SIG-M5 (cell line): ENCODE results near the gene FKBP8.
"Not testable (repeated sequence)": the region's sequence is repeated elsewhere in the genome, so short reads cannot be mapped to it uniquely, and the experiment has no call there.

Source experiments
- DNase-seq: peaks from one replicate; lab custom pipeline; 2025; lab: John Stamatoyannopoulos, UW

Gene FKBP8

GRCh38 chr19:18558604-18559003, 15.2 kb upstream of the FKBP8 start:
- no peak for DNase-seq

DNA sequence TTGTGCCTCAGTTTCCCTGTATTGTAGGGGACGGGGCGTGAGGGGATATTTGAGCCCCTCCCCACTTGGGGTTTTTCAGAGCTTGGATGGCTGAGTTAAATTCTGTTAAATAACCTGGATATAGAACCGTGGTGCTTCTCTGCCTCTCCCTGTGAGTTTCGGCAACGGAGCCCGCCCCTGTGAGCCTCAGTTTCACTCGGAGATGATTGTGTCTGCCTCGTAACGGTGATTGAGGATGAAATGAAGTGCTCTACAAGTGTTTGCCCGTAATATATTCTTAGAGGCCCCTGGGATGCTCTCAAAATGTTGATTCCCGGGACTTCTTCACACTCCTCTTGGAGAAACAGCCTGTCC, 14.8 kb upstream of the FKBP8 start:
- DNase-seq, result no peak

- peak; percentile 95 for DNase-seq
Measured at GRCh38 chr19:18557411-18558201, 14.2 kb upstream of the FKBP8 start, which contains the start of gene KXD1. Gene KXD1, plus strand, starts transcription at chr19:18557870. Its CDS starts 4,187 bp downstream, at chr19:18562057.

GRCh38 chr19:18551631-18552030, 8.3 kb upstream of the FKBP8 start:
- no peak for DNase-seq

- DNase-seq, result peak; percentile 51
Measured at GRCh38 chr19:18543814-18544475, 572 bp upstream of the FKBP8 start.

GRCh38 chr19:18541992-18542940, 1.1 kb downstream of the FKBP8 start:
- no peak for DNase-seq

DNA sequence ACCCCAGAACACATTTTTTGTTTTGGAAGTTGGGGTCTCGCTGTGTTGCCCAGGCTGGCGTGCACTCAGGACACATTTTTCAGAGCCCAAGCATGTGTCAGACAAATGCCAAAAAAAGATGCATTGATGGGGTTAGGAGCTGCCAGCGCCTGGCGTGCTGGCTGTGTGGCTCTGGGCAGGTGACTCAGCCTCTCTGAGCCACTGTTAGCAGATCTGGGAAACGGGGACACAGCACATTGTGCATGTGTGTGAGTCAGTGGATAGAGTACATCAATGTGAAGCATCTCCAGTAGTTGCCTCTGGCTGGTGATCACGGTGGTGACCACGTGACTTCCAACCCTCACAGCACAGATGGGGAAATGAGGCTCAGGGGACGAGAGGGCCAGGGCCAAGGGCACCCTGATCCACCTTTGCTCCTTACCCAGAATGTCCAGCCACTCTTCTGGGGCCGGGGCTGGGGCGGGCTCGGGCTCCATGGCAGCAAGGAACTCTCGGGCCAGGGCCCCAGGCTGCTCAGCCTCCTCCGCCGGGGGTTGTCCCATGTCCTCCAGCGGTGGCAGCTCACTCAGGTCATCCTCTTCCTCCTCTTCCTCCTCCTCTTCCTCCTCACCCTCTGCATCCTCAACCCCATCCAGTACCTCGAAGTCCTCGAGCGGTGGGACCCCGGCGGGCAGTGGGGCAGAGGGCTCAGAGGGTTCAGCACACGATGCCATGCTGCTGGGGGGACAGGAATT, 1.9 kb downstream of the FKBP8 start:
- DNase-seq, result no peak

GRCh38 chr19:18540200-18540599, 3.2 kb downstream of the FKBP8 start:
- DNase-seq, result not testable (repeated sequence)

DNA sequence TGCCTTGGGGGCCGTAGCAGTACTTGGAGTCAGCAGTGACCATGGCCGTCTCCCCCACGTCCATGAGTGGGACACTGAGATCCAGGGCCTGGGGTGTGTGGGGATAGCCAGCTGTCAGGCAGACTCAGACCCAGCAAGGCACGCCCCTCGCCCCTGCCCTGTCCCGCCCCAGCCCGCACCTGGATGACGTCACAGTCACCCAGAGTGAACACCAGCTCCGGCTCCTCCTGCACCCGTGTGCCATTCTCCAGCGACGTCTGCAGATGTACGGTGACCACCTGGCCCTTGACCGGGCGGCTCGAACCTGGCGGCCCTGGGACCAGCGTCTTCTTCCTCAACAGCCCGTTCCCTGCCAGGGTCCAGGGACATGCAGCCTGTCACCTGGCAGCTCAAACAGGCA, 4.0 kb downstream of the FKBP8 start:
- no peak for DNase-seq

- DNase-seq, result no peak
Measured at GRCh38 chr19:18538115-18538514, 5.3 kb downstream of the FKBP8 start.

GRCh38 chr19:18537431-18537830, 5.9 kb downstream of the FKBP8 start:
- DNase-seq, result no peak

DNA sequence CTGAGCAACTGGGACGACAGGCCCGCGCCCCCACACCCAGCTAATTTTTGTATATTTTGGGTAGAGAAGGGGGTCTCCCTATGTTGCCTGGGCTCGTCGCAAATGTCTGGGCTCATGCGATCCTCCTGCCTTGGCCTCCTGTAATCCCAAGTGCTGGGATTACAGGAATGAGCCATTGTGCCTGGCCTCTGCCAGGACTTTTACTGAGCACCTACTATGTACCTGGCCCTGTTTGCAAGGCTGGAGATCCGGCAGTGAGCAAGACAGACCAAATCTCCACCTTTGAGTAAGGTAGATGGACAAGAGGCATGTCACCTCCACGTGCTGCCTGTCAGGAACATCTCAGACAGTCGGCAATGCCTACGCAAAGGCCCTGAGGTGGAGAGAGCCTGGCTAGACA, 6.9 kb downstream of the FKBP8 start:
- DNase-seq, result no peak

- no peak for DNase-seq
Measured at GRCh38 chr19:18533058-18533457, 10.3 kb downstream of the FKBP8 start.

DNA sequence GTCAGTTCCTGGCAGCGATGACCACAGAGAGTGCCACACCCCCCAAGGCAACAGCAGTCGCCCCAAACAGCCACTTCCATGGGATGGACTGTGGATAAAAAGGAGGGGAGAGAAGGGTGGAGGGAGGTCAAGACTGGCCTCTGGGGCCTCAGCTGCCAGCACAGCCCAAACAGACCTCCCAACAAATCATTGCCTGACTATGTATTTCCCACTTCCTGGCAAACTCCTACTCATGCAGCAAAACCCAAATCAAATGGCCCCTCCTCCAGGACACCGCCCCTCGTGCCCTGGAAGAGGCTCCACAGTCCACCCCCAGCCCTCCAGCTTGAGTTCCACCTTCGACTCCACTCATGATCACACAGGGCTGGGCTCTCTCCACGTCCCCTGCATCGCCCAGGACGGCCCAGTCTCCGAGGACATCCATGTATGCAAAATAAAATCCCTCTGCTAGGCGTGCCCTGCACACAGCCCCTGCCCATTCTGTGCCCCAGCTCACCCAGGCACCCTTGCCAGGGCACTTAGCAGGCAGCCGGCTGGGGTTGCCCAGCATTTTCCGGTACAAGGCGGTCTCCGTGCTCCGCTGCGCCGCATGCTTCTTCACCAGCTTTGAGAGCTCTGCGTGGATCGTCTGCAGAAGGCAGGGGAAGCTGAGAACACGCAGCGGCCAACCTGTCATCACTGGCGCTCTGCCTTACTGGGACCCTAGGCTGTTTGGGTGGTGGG, 11.0 kb downstream of the FKBP8 start:
- no peak for DNase-seq

GRCh38 chr19:18531485-18531884, 11.9 kb downstream of the FKBP8 start:
- no peak for DNase-seq

GRCh38 chr19:18529782-18530181, 13.6 kb downstream of the FKBP8 start:
- no peak for DNase-seq

GRCh38 chr19:18526316-18526715, 17.1 kb downstream of the FKBP8 start:
- DNase-seq, result no peak

DNA sequence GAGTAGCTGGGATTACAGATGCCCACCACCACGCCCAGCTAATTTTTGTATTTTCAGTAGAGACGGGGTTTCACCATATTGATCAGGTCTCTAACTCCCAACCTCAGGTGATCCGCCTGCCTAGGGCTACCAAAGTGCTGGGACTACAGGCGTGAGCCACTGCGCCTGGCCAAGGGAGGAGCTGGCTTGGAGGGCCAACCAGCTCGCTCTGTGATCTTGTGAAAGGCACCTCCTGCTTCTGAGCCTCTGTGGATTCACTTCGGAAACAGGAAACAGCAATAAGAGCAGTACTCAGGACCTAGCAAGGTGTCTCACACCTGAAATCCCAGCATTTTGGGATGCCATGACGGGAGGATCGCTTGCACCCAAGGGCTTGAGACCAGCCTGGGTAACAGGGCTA, 19.5 kb downstream of the FKBP8 start:
- no peak for DNase-seq

- not testable (repeated sequence) for DNase-seq
Measured at GRCh38 chr19:18522862-18523440, 20.4 kb downstream of the FKBP8 start.

GRCh38 chr19:18522124-18522861, 21.1 kb downstream of the FKBP8 start:
- peak; percentile 95 for DNase-seq
